Neuronal stem cell (in vitro differentiated cells): ENCODE data around the gene PBXIP1.

Experiments used
- DNase-seq: peaks from one replicate; pipeline ENCODE4 v3.0.0-alpha.2; 2013; ENCODE audit warnings: low spot score
- H2AFZ ChIP-seq: one replicate; pipeline ENCODE4 v1.6.1; 2013; ENCODE audit warnings: mild to moderate bottlenecking, low read length, inconsistent platforms
- H2AK5ac ChIP-seq: 2 replicates; pipeline ENCODE4 v1.6.1; 2013; ENCODE audit warnings: low read depth, mild to moderate bottlenecking, inconsistent platforms, low read length, moderate library complexity, mixed read lengths
- H2BK120ac ChIP-seq: 2 replicates; pipeline ENCODE4 v1.6.1; 2013; ENCODE audit warnings: low read depth, mild to moderate bottlenecking, inconsistent platforms, low read length, moderate library complexity, mixed read lengths
- H2BK12ac ChIP-seq: one replicate; pipeline ENCODE4 v1.6.1; 2013; ENCODE audit warnings: low read length, inconsistent platforms
- H2BK15ac ChIP-seq: 2 replicates; pipeline ENCODE4 v1.6.1; 2013; ENCODE audit warnings: mild to moderate bottlenecking, low read length, inconsistent platforms, mixed read lengths
- H2BK5ac ChIP-seq: one replicate; pipeline ENCODE4 v1.6.1; 2013; ENCODE audit warnings: inconsistent platforms, mild to moderate bottlenecking, low read length, moderate library complexity
- H3K14ac ChIP-seq: one replicate; pipeline ENCODE4 v1.6.1; 2013; ENCODE audit warnings: low read length, inconsistent platforms
- H3K18ac ChIP-seq: 2 replicates; pipeline ENCODE4 v1.6.1; 2013; ENCODE audit warnings: low read length, inconsistent platforms
- H3K23ac ChIP-seq: 2 replicates; pipeline ENCODE4 v1.6.1; 2013; ENCODE audit warnings: low read depth, mild to moderate bottlenecking, mixed read lengths, low read length, inconsistent platforms; ENCODE audit not compliant: poor library complexity
- H3K27ac ChIP-seq: replicated peaks from 3 replicates; pipeline ENCODE4 v1.5.1; 2013; ENCODE audit warnings: low read length, inconsistent platforms
- H3K27me3 ChIP-seq, 3 experiments: 2 replicates each; pipeline ENCODE4 v1.6.1; 2013; ENCODE audit warnings: low read length in 3 of 3, mild to moderate bottlenecking in 2 of 3, inconsistent platforms in 1 of 3, low read depth in 1 of 3, mixed read lengths in 1 of 3, moderate library complexity in 1 of 3; ENCODE audit not compliant: control insufficient read depth in 3 of 3, insufficient read depth in 3 of 3
- H3K36me3 ChIP-seq, 2 donors: replicated peaks in 1 of 2; 2 replicates each; pipeline ENCODE4 v1.6.1; 2013; ENCODE audit warnings: low read length in 2 of 2; ENCODE audit not compliant: control insufficient read depth in 2 of 2, insufficient read depth in 2 of 2
- H3K4ac ChIP-seq: 2 replicates; pipeline ENCODE4 v1.6.1; 2013; ENCODE audit warnings: inconsistent platforms, mild to moderate bottlenecking, low read length, moderate library complexity
- H3K4me1 ChIP-seq, 2 donors: 1 replicate in 1 of 2; 2 replicates in 1 of 2; pipeline ENCODE4 v1.6.1; 2013; ENCODE audit warnings: low read length in 2 of 2, low read depth in 1 of 2; ENCODE audit not compliant: control insufficient read depth in 2 of 2, insufficient read depth in 1 of 2
- H3K4me2 ChIP-seq: one replicate; pipeline ENCODE4 v1.6.1; 2013; ENCODE audit warnings: mild to moderate bottlenecking, low read length, inconsistent platforms; ENCODE audit not compliant: insufficient read depth, poor library complexity, severe bottlenecking
- H3K4me3 ChIP-seq, 2 donors: 2 replicates each; pipeline ENCODE4 v1.5.1; 2013; ENCODE audit warnings: low read length in 2 of 2, mild to moderate bottlenecking in 2 of 2, inconsistent platforms in 1 of 2, moderate library complexity in 1 of 2
- H3K79me1 ChIP-seq: one replicate; pipeline ENCODE4 v1.6.1; 2013; ENCODE audit warnings: low read depth, mild to moderate bottlenecking, inconsistent platforms, low read length, moderate library complexity
- H3K9ac ChIP-seq: one replicate; pipeline ENCODE4 v1.6.1; 2013; ENCODE audit warnings: mild to moderate bottlenecking, low read depth, low read length, inconsistent platforms; ENCODE audit not compliant: poor library complexity
- H3K9me3 ChIP-seq, 2 donors: replicated peaks in 1 of 2; 2 replicates each; pipeline versions ENCODE3 to v1.6.1; 2013; ENCODE audit warnings: low read length in 2 of 2, mild to moderate bottlenecking in 2 of 2, inconsistent platforms in 1 of 2, low read depth in 1 of 2, mixed read lengths in 1 of 2, moderate library complexity in 1 of 2; ENCODE audit not compliant: control insufficient read depth in 2 of 2, insufficient read depth in 1 of 2
- H4K8ac ChIP-seq: one replicate; pipeline ENCODE4 v1.6.1; 2013; ENCODE audit warnings: low read depth, mild to moderate bottlenecking, inconsistent platforms, low read length, moderate library complexity
- H4K91ac ChIP-seq: one replicate; pipeline ENCODE4 v1.6.1; 2013; ENCODE audit warnings: low read length, low read depth, mild to moderate bottlenecking, inconsistent platforms; ENCODE audit not compliant: poor library complexity
- WGBS, 2 donors: extraction: QIAGEN DNeasy Blood & Tissue Kit; methylation state at CpG; one replicate each; pipeline ENCODE4 v1.1.7; 2013; ENCODE audit warnings: missing lambda C conversion rate in 2 of 2, mixed read lengths in 1 of 2; ENCODE audit not compliant: insufficient read length in 2 of 2, insufficient replicate concordance in 1 of 2; ENCODE audit errors: extremely low coverage in 2 of 2; 5-methylcytosine and 5-hydroxymethylcytosine counted together

Gene PBXIP1

DNA sequence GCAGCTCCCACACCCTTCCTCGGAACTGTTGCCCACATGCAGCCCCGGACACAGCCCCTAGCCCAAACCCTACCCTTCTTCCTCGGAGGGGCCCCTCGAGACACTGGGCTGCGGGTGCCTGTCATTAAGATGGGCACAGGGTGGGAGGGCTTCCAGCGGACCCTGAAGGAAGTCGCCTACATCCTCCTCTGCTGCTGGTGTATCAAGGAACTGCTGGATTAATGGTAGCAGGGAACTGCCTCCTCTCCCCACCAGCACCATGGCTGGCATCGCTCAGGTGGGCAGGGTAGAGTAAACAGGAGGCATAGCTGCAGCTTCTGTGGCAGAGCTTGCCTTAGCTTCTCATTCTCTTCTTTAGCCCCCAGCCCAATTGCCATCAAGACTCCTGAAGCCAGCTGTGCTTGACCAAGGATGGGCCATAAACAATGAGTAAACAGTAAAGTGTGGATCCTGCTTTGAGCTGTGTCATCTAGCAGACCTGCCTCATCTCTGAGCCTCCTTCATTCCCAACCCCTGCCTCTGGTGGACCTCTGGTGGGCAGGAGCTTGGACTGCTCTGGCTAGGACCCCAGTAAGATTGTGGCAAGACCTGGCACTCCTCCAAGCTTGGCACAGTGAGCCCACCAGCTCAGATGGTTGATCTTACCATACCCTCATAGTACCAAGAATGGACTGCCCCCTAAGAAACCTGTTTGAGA is 37.8 kb upstream of the PBXIP1 start, which contains the start of gene LENEP:
Gene LENEP (plus strand): TSS at position 15 of the 697 bp plus-strand sequence. CDS start 22 bp downstream, at position 37.
- no CpG with 5 or more reads among the region's 8 CpGs for WGBS, 2 donors
- no peak within 1 kb of the TSS for H4K8ac ChIP-seq
- H3K79me1 ChIP-seq: peaks cover 2% of the 10 kb centered on the region
- H3K27me3 ChIP-seq: peaks cover 0 to 2% (median 0%) of the 10 kb centered on the region in 3 experiments
- no peak within 1 kb of the TSS for H2BK12ac ChIP-seq
- H3K27ac ChIP-seq: peak within 1 kb of the TSS; percentile 6
- DNase-seq: no peak
- no peak within 1 kb of the TSS for H4K91ac ChIP-seq
- H2BK120ac ChIP-seq: peak within 1 kb of the TSS; percentile 92
- H3K4ac ChIP-seq: no peak within 1 kb of the TSS
- H3K4me3 ChIP-seq: no peak within 1 kb of the TSS
- no peak within 1 kb of the TSS for H2AFZ ChIP-seq
- peak within 1 kb of the TSS; percentile 6 for H3K18ac ChIP-seq
- H3K23ac ChIP-seq: no peak within 1 kb of the TSS
- no peak within 1 kb of the TSS for H3K4me2 ChIP-seq
- no peaks in the 10 kb centered on the region for H3K9me3 ChIP-seq
- H3K4me1 ChIP-seq: peaks cover 6% of the 10 kb centered on the region in 2 donors
- peak within 1 kb of the TSS; percentile 72 for H2BK15ac ChIP-seq
- no peak within 1 kb of the TSS for H3K14ac ChIP-seq
- H3K9ac ChIP-seq: no peak within 1 kb of the TSS
- H2AK5ac ChIP-seq: peak within 1 kb of the TSS; percentile 41
- H2BK5ac ChIP-seq: no peak within 1 kb of the TSS
- H3K36me3 ChIP-seq: peaks cover 23 to 39% of the 10 kb centered on the region in 2 donors

GRCh38 chr1:154992721-154993571 is 37.0 kb upstream of the PBXIP1 start:
- no peak overlapping the region for H3K4me3 ChIP-seq
- H2BK15ac ChIP-seq: no peak overlapping the region
- peaks cover 5% of the 10 kb centered on the region for H3K79me1 ChIP-seq
- no peaks in the 10 kb centered on the region for H3K9me3 ChIP-seq
- H4K8ac ChIP-seq: no peak overlapping the region
- no peak overlapping the region for H3K4me2 ChIP-seq
- H3K27me3 ChIP-seq: peaks cover 0 to 2% (median 0%) of the 10 kb centered on the region in 3 experiments
- H2AFZ ChIP-seq: no peak overlapping the region
- no peak overlapping the region for H4K91ac ChIP-seq
- no peak overlapping the region for H3K4ac ChIP-seq
- peak overlapping the region; percentile 1 for H2AK5ac ChIP-seq
- no peak overlapping the region for H3K9ac ChIP-seq
- no peak overlapping the region for H2BK120ac ChIP-seq
- peaks cover 6% of the 10 kb centered on the region in 2 donors for H3K4me1 ChIP-seq
- H3K23ac ChIP-seq: no peak overlapping the region
- WGBS, 2 donors: no CpG with 5 or more reads among the region's 14 CpGs
- no peak overlapping the region for H3K14ac ChIP-seq
- H2BK5ac ChIP-seq: no peak overlapping the region
- H3K36me3 ChIP-seq: peaks cover 31 to 47% of the 10 kb centered on the region in 2 donors
- DNase-seq: no peak
- peak overlapping the region; percentile 6 for H3K27ac ChIP-seq
- H3K18ac ChIP-seq: peak overlapping the region; percentile 1
- no peak overlapping the region for H2BK12ac ChIP-seq

DNA sequence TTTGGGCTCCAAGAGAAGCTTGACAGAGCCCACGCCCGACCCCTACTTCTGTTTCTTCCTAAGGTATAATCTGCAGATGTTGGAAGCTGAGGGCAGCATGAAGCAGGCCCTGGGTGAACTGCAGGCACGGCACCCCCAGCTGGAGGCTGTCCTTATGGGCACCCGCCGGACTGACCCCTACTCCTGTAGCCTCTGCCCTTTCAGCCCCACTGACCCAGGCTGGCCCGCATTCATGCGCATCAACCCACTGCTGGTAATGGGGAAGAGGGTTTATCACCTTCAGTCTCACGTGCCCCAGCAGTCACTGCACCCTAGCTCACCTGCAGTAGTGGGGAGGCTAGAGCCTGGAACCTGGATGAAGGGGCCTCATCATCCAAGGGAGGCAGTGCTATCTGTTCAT is 34.4 kb upstream of the PBXIP1 start:
- no peak overlapping the region for H2BK120ac ChIP-seq
- WGBS, 2 donors: no CpG with 5 or more reads among the region's 8 CpGs
- H2AFZ ChIP-seq: no peak overlapping the region

More for the DNA sequence above, 34.4 kb upstream of the PBXIP1 start:
- DNase-seq: no peak
- Histone ChIP-seq H3K9ac (no peak overlapping the region), H2AK5ac (no peak overlapping the region), H3K9me3 (no peaks in the 10 kb centered on the region), H2BK15ac (no peak overlapping the region), H3K14ac (no peak overlapping the region), H3K18ac (no peak overlapping the region), H3K4me3 (peak overlapping the region in 1 of 2 donors; percentile 4), H2BK12ac (no peak overlapping the region), H3K23ac (no peak overlapping the region), H2BK5ac (peak overlapping the region; percentile 29), H4K8ac (no peak overlapping the region), H3K4me1 (peaks cover 6% of the 10 kb centered on the region in 2 donors), H3K27ac (no peak overlapping the region), H3K4ac (no peak overlapping the region), H3K27me3 (no peaks in the 10 kb centered on the region), H3K4me2 (no peak overlapping the region), H4K91ac (no peak overlapping the region), H3K79me1 (peaks cover 5% of the 10 kb centered on the region), H3K36me3 (peaks cover 38 to 66% of the 10 kb centered on the region in 2 donors)
